HCT116 (cell line): ENCODE data around the gene YKT6. TPM values are rescaled to one million over a fixed set of nuclear protein-coding genes. Genes with fewer than 3 reads are reported as not detected.

ENCODE experiments used
- ATAC-seq: fragments of 200-7000 bp; cut with Tn5 transposase; 2 replicates; pipeline ENCODE4 v1.9.1; 2020; ENCODE audit warnings: mild to moderate bottlenecking, moderate library complexity
- BruUV-seq: library from RNA; stranded (reverse); fragments of 400-500 nt; replicated peaks from 2 replicates; lab custom pipeline; 2021; lab: Mats Ljungman, UMichigan
- CTCF ChIA-PET: fragments of 300-600 bp; sonication (Branson Sonifier 250); formaldehyde crosslinking; loops from one replicate; lab custom pipeline; 2021; ENCODE audit warnings: antibody characterized with exemption; lab: Charles Lee
- POLR2A ChIA-PET: fragments of 300-600, 350-600 bp; sonication (Branson Sonifier 250); formaldehyde crosslinking; loops from one replicate; lab custom pipeline; 2021; ENCODE audit warnings: antibody characterized with exemption; lab: Charles Lee
- RAD21 ChIA-PET, 2 experiments: fragments of 300-600 bp; sonication (Branson Sonifier 250); formaldehyde crosslinking; loops; one replicate each; lab custom pipeline; 2023; ENCODE audit warnings: low total read pairs in 2 of 2; ENCODE audit not compliant: uncharacterized antibody in 2 of 2, unreplicated experiment in 2 of 2, low non-redundant PET in 1 of 2; lab: Charles Lee
- DNase-seq: peaks from one replicate; pipeline ENCODE4 v3.0.0-alpha.2; 2010; ENCODE audit warnings: low read depth, low spot score
- H2AFZ ChIP-seq: fragments of 200-600 bp; shearing (Covaris generic), sonication (generic); 2 replicates; pipeline ENCODE4 v1.6.1; 2017; ENCODE audit warnings: low read depth, mixed run types, mixed read lengths, antibody characterized with exemption, low read length; ENCODE audit not compliant: poor library complexity, severe bottlenecking
- H3K27ac ChIP-seq: 2 replicates; pipeline ENCODE4 v1.5.1; 2012; ENCODE audit warnings: low read depth, low read length
- H3K27me3 ChIP-seq: fragments of 200-600 bp; sonication (generic); 2 replicates; pipeline ENCODE4 v1.6.1; 2016; ENCODE audit warnings: mixed run types, low read length, mixed read lengths; ENCODE audit not compliant: insufficient read depth
- H3K36me3 ChIP-seq, 2 experiments: fragments of 200-500 bp in 1 of 2; fragments of 200-600 bp in 1 of 2; sonication (Bioruptor generic) in 1 of 2; sonication (generic) in 1 of 2; 2 replicates each; pipeline versions ENCODE4 v1.5.1 to v1.6.1; 2014 to 2016; ENCODE audit warnings: low read length in 2 of 2, inconsistent platforms in 1 of 2, mixed read lengths in 1 of 2, mixed run types in 1 of 2; ENCODE audit not compliant: insufficient read depth in 2 of 2, control insufficient read depth in 1 of 2
- H3K4me1 ChIP-seq, 2 experiments: fragments of 200-600 bp in 1 of 2; sonication (generic) in 1 of 2; 2 replicates each; pipeline versions ENCODE4 v1.5.1 to v1.6.1; 2012 to 2017; ENCODE audit warnings: low read length in 2 of 2, inconsistent platforms in 1 of 2, mild to moderate bottlenecking in 1 of 2, mixed read lengths in 1 of 2, mixed run types in 1 of 2, moderate library complexity in 1 of 2; ENCODE audit not compliant: insufficient read depth in 2 of 2, control insufficient read depth in 1 of 2
- H3K4me2 ChIP-seq: fragments of 200-600 bp; sonication (generic); 2 replicates; pipeline ENCODE4 v1.6.1; 2017; ENCODE audit warnings: mixed run types, low read length, mixed read lengths
- H3K4me3 ChIP-seq, 2 experiments: fragments of 200-600 bp in 1 of 2; sonication (generic) in 1 of 2; replicated peaks in 1 of 2; 2 replicates each; pipeline ENCODE4 v1.5.1; 2011 to 2016; ENCODE audit warnings: low read length in 2 of 2, control low read depth in 1 of 2, low read depth in 1 of 2, mild to moderate bottlenecking in 1 of 2, mixed read lengths in 1 of 2, mixed run types in 1 of 2
- H3K79me2 ChIP-seq: fragments of 200-600 bp; sonication (generic); 2 replicates; pipeline ENCODE4 v1.6.1; 2017; ENCODE audit warnings: mild to moderate bottlenecking, mixed run types, low read length, moderate library complexity, mixed read lengths; ENCODE audit not compliant: insufficient read depth
- H3K9ac ChIP-seq: fragments of 200-600 bp; sonication (generic); 2 replicates; pipeline ENCODE4 v1.6.1; 2016; ENCODE audit warnings: low read length, mixed read lengths
- H3K9me2 ChIP-seq: fragments of 200-600 bp; sonication (generic), shearing (Covaris generic); 2 replicates; pipeline ENCODE4 v1.6.1; 2017; ENCODE audit warnings: mixed run types, mild to moderate bottlenecking, moderate library complexity; ENCODE audit not compliant: insufficient read depth
- H3K9me3 ChIP-seq, 2 experiments: fragments of 200-500 bp in 1 of 2; fragments of 200-600 bp in 1 of 2; sonication (Bioruptor generic) in 1 of 2; sonication (generic) in 1 of 2; 2 replicates each; pipeline ENCODE4 v1.6.1; 2014 to 2017; ENCODE audit warnings: low read length in 2 of 2, mixed read lengths in 2 of 2, inconsistent platforms in 1 of 2, low read depth in 1 of 2, mild to moderate bottlenecking in 1 of 2, mixed run types in 1 of 2, moderate library complexity in 1 of 2; ENCODE audit not compliant: control insufficient read depth in 1 of 2, insufficient read depth in 1 of 2
- H4K20me1 ChIP-seq: fragments of 200-600 bp; sonication (generic), shearing (Covaris generic); 2 replicates; pipeline ENCODE4 v1.6.1; 2017; ENCODE audit warnings: mixed run types, mild to moderate bottlenecking, moderate library complexity; ENCODE audit not compliant: insufficient read depth
- ATF3 ChIP-seq: IDR thresholded peaks from 2 replicates; pipeline ENCODE4 v1.6.1; 2012
- CBX3 ChIP-seq: IDR thresholded peaks from 2 replicates; pipeline ENCODE4 v1.6.1; 2012; ENCODE audit warnings: low read depth
- CEBPB ChIP-seq: IDR thresholded peaks from 2 replicates; pipeline ENCODE4 v1.6.1; 2012; ENCODE audit warnings: low read depth
- CTCF ChIP-seq, 3 experiments: fragments of 200-600 bp in 1 of 3; sonication (generic) in 1 of 3; IDR thresholded peaks in 2 of 3; conservative IDR thresholded peaks in 1 of 3; 2 replicates each; pipeline ENCODE4 v1.5.1; 2012 to 2017; ENCODE audit warnings: low read depth in 2 of 3, low read length in 2 of 3, antibody characterized with exemption in 1 of 3, borderline replicate concordance in 1 of 3, control low read depth in 1 of 3, mild to moderate bottlenecking in 1 of 3, mixed read lengths in 1 of 3, mixed run types in 1 of 3, moderate library complexity in 1 of 3; ENCODE audit not compliant: insufficient read depth in 1 of 3
- EZH2phosphoT487 ChIP-seq: fragments of 200-600 bp; IDR thresholded peaks from 2 replicates; pipeline ENCODE4 v1.6.1; 2018; ENCODE audit warnings: antibody characterized with exemption, borderline replicate concordance
- FOSL1 ChIP-seq: IDR thresholded peaks from 2 replicates; pipeline ENCODE4 v1.6.1; 2012; ENCODE audit warnings: low read depth
- JUND ChIP-seq: IDR thresholded peaks from 2 replicates; pipeline ENCODE4 v1.6.1; 2012
- MAX ChIP-seq: IDR thresholded peaks from 2 replicates; pipeline ENCODE4 v1.6.1; 2012
- POLR2A ChIP-seq: IDR thresholded peaks from 2 replicates; pipeline ENCODE4 v1.7.0; 2011; ENCODE audit warnings: borderline replicate concordance; ENCODE audit not compliant: insufficient read depth, insufficient read length; ENCODE audit errors: extremely low read depth
- POLR2AphosphoS5 ChIP-seq: IDR thresholded peaks from 2 replicates; pipeline ENCODE4 v1.6.1; 2011; ENCODE audit warnings: mild to moderate bottlenecking, low read depth, low read length, moderate library complexity
- RAD21 ChIP-seq: IDR thresholded peaks from 2 replicates; pipeline ENCODE4 v1.6.1; 2012; ENCODE audit warnings: low read depth, mild to moderate bottlenecking
- SIN3A ChIP-seq: IDR thresholded peaks from 2 replicates; pipeline ENCODE4 v1.6.1; 2012; ENCODE audit warnings: low read depth
- SP1 ChIP-seq: IDR thresholded peaks from 2 replicates; pipeline ENCODE4 v1.6.1; 2012; ENCODE audit warnings: low read depth
- TCF7L2 ChIP-seq: IDR thresholded peaks from 2 replicates; pipeline ENCODE4 v1.7.0; 2011; ENCODE audit warnings: borderline replicate concordance, inconsistent platforms; ENCODE audit not compliant: insufficient read depth, insufficient read length; ENCODE audit errors: extremely low read depth
- ZNF274 ChIP-seq: fragments of 200-500 bp; sonication (Bioruptor generic); IDR thresholded peaks from 2 replicates; pipeline ENCODE4 v1.6.1; 2014; ENCODE audit warnings: mild to moderate bottlenecking, low read depth, low read length, inconsistent platforms
- intact Hi-C: fragments of 100-400 bp; cut with micrococcal nuclease; formaldehyde crosslinking; loops from 2 replicates; pipeline ENCODE4 v1.10.0; 2022
- total RNA-seq: library from RNA; stranded (reverse); gene quantifications from one replicate; pipeline ENCODE4 v1.2.1, GENCODE V29; 2021; ENCODE audit not compliant: unreplicated experiment
- TF ChIP-seq, protein P1 (sequence below): IDR thresholded peaks from 2 replicates; pipeline ENCODE4 v1.6.1; 2011; ENCODE audit warnings: mild to moderate bottlenecking, low read length, moderate library complexity; ENCODE audit not compliant: insufficient replicate concordance; ENCODE audit errors: extremely low read depth
- TF ChIP-seq, protein P2 (sequence below): IDR thresholded peaks from 2 replicates; pipeline ENCODE4 v1.6.1; 2012; ENCODE audit warnings: low read depth

The YKT6 gene
- total RNA-seq, 1 experiment from 2014 or later: 84.8 TPM

- Histone ChIP-seq H3K9me3 (no peaks in the 10 kb centered on the region), H4K20me1 (no peaks in the 10 kb centered on the region), H3K4me2 (no peak overlapping the region), H3K4me3 (no peak overlapping the region), H3K27me3 (no peaks in the 10 kb centered on the region), H3K9ac (no peak overlapping the region), H3K36me3 (no peaks in the 10 kb centered on the region), H3K9me2 (no peaks in the 10 kb centered on the region), H3K4me1 (no peaks in the 10 kb centered on the region), H3K27ac (no peak overlapping the region), H3K79me2 (no peaks in the 10 kb centered on the region), H2AFZ (no peak overlapping the region)
- intact Hi-C loops: no loop called here
- POLR2A ChIA-PET: no interaction called here
- TF ChIP-seq TCF7L2 (no peak), CEBPB (no peak), SP1 (no peak), EZH2phosphoT487 (no peak), ZNF274 (no peak), POLR2AphosphoS5 (no peak), RAD21 (no peak), FOSL1 (no peak), CTCF (IDR thresholded peaks at IDR 0.05 in 2 of 3, conservative IDR thresholded peaks at IDR 0.05 in 1 of 3; ENCODE audit: borderline replicate concordance in 1 of 3, insufficient read depth in 1 of 3, low read depth in 2 of 3, low read length in 2 of 3) (no peak), ATF3 (no peak), CBX3 (no peak), JUND (no peak), POLR2A (no peak), MAX (no peak), SIN3A (no peak)
- TF ChIP-seq, protein P1, sequence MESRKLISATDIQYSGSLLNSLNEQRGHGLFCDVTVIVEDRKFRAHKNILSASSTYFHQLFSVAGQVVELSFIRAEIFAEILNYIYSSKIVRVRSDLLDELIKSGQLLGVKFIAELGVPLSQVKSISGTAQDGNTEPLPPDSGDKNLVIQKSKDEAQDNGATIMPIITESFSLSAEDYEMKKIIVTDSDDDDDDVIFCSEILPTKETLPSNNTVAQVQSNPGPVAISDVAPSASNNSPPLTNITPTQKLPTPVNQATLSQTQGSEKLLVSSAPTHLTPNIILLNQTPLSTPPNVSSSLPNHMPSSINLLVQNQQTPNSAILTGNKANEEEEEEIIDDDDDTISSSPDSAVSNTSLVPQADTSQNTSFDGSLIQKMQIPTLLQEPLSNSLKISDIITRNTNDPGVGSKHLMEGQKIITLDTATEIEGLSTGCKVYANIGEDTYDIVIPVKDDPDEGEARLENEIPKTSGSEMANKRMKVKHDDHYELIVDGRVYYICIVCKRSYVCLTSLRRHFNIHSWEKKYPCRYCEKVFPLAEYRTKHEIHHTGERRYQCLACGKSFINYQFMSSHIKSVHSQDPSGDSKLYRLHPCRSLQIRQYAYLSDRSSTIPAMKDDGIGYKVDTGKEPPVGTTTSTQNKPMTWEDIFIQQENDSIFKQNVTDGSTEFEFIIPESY: no peak
- TF ChIP-seq, protein P2, sequence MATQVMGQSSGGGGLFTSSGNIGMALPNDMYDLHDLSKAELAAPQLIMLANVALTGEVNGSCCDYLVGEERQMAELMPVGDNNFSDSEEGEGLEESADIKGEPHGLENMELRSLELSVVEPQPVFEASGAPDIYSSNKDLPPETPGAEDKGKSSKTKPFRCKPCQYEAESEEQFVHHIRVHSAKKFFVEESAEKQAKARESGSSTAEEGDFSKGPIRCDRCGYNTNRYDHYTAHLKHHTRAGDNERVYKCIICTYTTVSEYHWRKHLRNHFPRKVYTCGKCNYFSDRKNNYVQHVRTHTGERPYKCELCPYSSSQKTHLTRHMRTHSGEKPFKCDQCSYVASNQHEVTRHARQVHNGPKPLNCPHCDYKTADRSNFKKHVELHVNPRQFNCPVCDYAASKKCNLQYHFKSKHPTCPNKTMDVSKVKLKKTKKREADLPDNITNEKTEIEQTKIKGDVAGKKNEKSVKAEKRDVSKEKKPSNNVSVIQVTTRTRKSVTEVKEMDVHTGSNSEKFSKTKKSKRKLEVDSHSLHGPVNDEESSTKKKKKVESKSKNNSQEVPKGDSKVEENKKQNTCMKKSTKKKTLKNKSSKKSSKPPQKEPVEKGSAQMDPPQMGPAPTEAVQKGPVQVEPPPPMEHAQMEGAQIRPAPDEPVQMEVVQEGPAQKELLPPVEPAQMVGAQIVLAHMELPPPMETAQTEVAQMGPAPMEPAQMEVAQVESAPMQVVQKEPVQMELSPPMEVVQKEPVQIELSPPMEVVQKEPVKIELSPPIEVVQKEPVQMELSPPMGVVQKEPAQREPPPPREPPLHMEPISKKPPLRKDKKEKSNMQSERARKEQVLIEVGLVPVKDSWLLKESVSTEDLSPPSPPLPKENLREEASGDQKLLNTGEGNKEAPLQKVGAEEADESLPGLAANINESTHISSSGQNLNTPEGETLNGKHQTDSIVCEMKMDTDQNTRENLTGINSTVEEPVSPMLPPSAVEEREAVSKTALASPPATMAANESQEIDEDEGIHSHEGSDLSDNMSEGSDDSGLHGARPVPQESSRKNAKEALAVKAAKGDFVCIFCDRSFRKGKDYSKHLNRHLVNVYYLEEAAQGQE: no peak
- CTCF ChIA-PET: no interaction called here
- RAD21 ChIA-PET: no interaction called here
- ATAC-seq: no peak
- DNase-seq: no peak
- no TSS peak for BruUV-seq
Observed at GRCh38 chr7:44220046-44220357, 19.2 kb downstream of the YKT6 start.
